Amniotic stem cell (primary cell): Measurements from ENCODE around the gene RAPGEF1.
"Not testable (repeated sequence)": the region's sequence is repeated elsewhere in the genome, so short reads cannot be mapped to it uniquely, and the experiment has no call there.

Experiments
- DNase-seq: peaks from one replicate; lab custom pipeline; 2025; lab: John Stamatoyannopoulos, UW

RAPGEF1 gene

GRCh38 chr9:131727795-131728545 is 11.9 kb downstream of the RAPGEF1 start:
- DNase-seq: no peak

GRCh38 chr9:131727184-131727759 is 12.6 kb downstream of the RAPGEF1 start:
- no peak for DNase-seq

GRCh38 chr9:131724683-131725082 is 15.2 kb downstream of the RAPGEF1 start:
- no peak for DNase-seq

GRCh38 chr9:131723632-131724031 is 16.2 kb downstream of the RAPGEF1 start:
- DNase-seq: no peak

- no peak for DNase-seq
Observed at GRCh38 chr9:131722255-131722654, 17.6 kb downstream of the RAPGEF1 start.

- DNase-seq: no peak
Observed at GRCh38 chr9:131721076-131721475, 18.8 kb downstream of the RAPGEF1 start.

- no peak for DNase-seq
Observed at GRCh38 chr9:131720330-131720729, 19.5 kb downstream of the RAPGEF1 start.

GRCh38 chr9:131719262-131719908 is 20.5 kb downstream of the RAPGEF1 start:
- DNase-seq: no peak

- DNase-seq: no peak
Observed at GRCh38 chr9:131717719-131718460, 22.0 kb downstream of the RAPGEF1 start.

GRCh38 chr9:131715906-131716305 is 24.0 kb downstream of the RAPGEF1 start:
- DNase-seq: no peak

GRCh38 chr9:131714821-131715220 is 25.1 kb downstream of the RAPGEF1 start:
- no peak for DNase-seq

GRCh38 chr9:131714161-131714646 is 25.7 kb downstream of the RAPGEF1 start:
- no peak for DNase-seq

- no peak for DNase-seq
Observed at GRCh38 chr9:131713016-131713415, 26.9 kb downstream of the RAPGEF1 start.

- DNase-seq: no peak
Observed at GRCh38 chr9:131712151-131712716, 27.6 kb downstream of the RAPGEF1 start.

GRCh38 chr9:131709771-131710431 is 30.0 kb downstream of the RAPGEF1 start:
- no peak for DNase-seq

GRCh38 chr9:131709010-131709770 is 30.7 kb downstream of the RAPGEF1 start:
- not testable (repeated sequence) for DNase-seq

- no peak for DNase-seq
Observed at GRCh38 chr9:131708226-131709002, 31.5 kb downstream of the RAPGEF1 start.

- DNase-seq: no peak
Observed at GRCh38 chr9:131707733-131708157, 32.1 kb downstream of the RAPGEF1 start.

- no peak for DNase-seq
Observed at GRCh38 chr9:131707050-131707449, 32.8 kb downstream of the RAPGEF1 start.

GRCh38 chr9:131706608-131706970 is 33.3 kb downstream of the RAPGEF1 start:
- DNase-seq: no peak
